Activated naive CD4-positive, alpha-beta T cell treated with anti-CD3 and anti-CD28 coated beads, Interleukin-2, amount 10 ng/mL, durations not matched to agents 7 days and 5 days (primary cell): Measurements from ENCODE around the gene FAM76B.
"Not testable (repeated sequence)": the region's sequence is repeated elsewhere in the genome, so short reads cannot be mapped to it uniquely, and the experiment has no call there.

Source experiments
- CTCF ChIA-PET: fragments of 350-600 bp; sonication (Branson Sonifier 250); formaldehyde crosslinking; loops from one replicate; lab custom pipeline; 2021; ENCODE audit warnings: antibody characterized with exemption; lab: Charles Lee
- DNase-seq: peaks from one replicate; pipeline ENCODE4 v3.0.0-alpha.2; 2020
- H3K27ac Mint-ChIP-seq: one replicate; pipeline ENCODE4 v1.8.0; 2021; ENCODE audit warnings: mild to moderate bottlenecking, moderate library complexity, mixed read lengths
- H3K27me3 Mint-ChIP-seq: one replicate; pipeline ENCODE4 v1.8.0; 2021; ENCODE audit warnings: mild to moderate bottlenecking, mixed read lengths
- H3K36me3 Mint-ChIP-seq: one replicate; pipeline ENCODE4 v1.8.0; 2021; ENCODE audit warnings: mixed read lengths
- H3K4me1 Mint-ChIP-seq: one replicate; pipeline ENCODE4 v1.8.0; 2021; ENCODE audit warnings: mixed read lengths
- H3K4me3 Mint-ChIP-seq: one replicate; pipeline ENCODE4 v1.8.0; 2021; ENCODE audit warnings: mild to moderate bottlenecking, moderate library complexity, mixed read lengths
- H3K9me3 Mint-ChIP-seq: one replicate; pipeline ENCODE4 v1.8.0; 2021; ENCODE audit warnings: mixed read lengths

Gene FAM76B

DNA sequence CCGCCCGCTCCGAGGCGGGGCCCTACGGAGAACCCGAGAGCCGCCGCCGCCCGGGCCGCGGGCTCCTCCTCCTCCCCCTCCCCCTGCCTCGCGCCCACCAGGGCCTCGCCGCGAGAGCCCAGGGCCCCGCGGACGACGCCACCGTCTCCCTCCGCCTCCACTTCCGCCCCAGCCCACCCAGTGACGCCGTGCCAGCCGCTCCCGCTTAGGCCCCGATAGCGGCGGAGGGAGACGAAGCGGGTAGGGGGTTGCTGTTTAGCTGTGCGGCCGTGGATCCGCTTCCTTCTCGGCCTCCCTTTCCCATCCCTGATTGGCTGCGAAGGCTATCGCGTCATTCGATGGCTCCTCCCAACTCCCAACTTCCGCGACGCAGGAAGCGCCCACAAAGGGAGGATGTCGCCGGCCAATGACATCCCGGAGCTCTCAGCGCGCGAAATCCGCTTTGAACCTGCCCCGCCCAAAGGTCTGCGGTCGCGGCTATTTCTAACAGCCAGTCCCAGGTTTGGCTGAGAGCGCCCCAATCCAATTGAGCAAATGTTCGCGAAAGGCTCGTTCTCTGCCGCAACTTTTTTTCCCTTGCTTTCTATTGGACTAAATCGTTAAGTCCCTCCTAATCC, at the start of gene FAM76B:
TSS of gene FAM76B (minus strand) at position 277 of the 617 bp plus-strand sequence. CDS start 304 bp downstream, outside the sequence.
- CTCF ChIA-PET: interaction anchor here (1.1 to 4.9 kb wide), 5 partner anchors 25 to 636 kb away, joined by 3 to 45 read pairs (median 5); partner anchors contain the start of gene MAML2
- Mint-ChIP-seq H3K9me3 (no peaks in the 10 kb centered on the region), H3K27me3 (no peaks in the 10 kb centered on the region), H3K27ac (peak within 1 kb of the TSS; percentile 100), H3K36me3 (peaks cover 50% of the 10 kb centered on the region), H3K4me3 (peak within 1 kb of the TSS; percentile 96), H3K4me1 (peaks cover 62% of the 10 kb centered on the region)
- DNase-seq: peak; percentile 98

DNA sequence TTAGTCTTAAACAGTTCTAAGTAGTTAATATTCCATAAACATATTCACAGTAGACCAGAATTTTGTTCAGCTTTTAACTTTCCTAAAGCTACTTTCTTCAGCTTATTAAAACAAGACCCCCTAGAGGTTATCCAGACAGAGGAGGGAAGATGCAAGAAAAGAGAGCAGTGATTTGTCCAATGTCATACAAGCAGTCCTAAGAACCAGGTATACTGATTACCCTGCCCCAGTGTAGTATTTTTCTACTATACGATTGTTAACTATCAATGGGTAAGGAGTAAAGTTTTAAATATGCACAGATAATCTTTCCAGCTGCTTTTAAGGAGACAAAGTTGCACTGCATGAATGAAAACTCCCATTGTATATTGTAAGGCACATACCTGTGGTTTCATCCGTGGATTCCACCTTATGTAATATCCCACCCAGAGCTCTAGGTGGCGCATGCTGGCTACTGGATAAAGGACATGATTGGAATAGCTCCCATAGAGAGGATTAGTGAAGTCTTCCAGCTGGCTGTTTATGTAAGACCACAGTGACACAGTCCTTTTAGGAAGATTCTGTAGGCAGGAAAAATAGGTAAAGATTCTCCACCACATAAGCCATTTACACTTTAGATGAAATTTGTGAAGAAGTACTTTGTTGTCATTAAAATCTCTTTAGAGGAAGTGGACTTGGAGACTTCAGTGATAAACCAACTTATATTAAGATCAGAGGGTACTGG, 46.3 kb upstream of the FAM76B start:
- Mint-ChIP-seq H3K4me1 (no peaks in the 10 kb centered on the region), H3K27me3 (no peaks in the 10 kb centered on the region), H3K9me3 (no peaks in the 10 kb centered on the region), H3K4me3 (no peak overlapping the region), H3K36me3 (peaks cover 41% of the 10 kb centered on the region), H3K27ac (no peak overlapping the region)
- CTCF ChIA-PET: interaction anchor here (0.7 to 3.4 kb wide), 24 partner anchors 9 to 684 kb away, joined by 3 to 31 read pairs (median 4); partner anchors contain the start of genes CCDC82, CEP57, JRKL and MAML2
- DNase-seq: peak; percentile 68

DNA sequence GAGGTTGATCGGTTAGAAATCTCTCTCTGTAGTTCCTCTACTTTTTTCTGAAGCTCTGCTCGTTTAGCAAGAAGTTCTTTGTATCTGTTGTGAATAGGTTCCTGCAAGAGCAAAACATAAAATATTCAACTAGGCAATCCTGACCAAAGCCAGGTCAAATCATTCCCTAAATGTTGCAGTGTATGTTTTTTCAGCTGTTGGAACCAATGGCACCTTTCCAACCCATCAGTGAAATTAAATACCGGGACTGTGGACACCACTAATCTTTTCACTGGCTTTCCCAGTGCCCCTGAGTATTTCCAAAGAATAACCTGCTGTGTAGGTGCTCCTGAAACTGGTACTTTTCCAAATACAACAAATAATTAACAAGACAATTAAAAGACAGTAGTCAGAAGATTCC, 45.8 kb upstream of the FAM76B start:
- CTCF ChIA-PET: interaction anchor here (1.0 to 3.4 kb wide), 16 partner anchors 8 to 595 kb away, joined by 3 to 31 read pairs (median 6); partner anchors contain the start of genes CCDC82, CEP57, JRKL and MAML2
- Mint-ChIP-seq H3K4me3 (no peak overlapping the region), H3K27ac (no peak overlapping the region), H3K36me3 (peaks cover 44% of the 10 kb centered on the region), H3K4me1 (no peaks in the 10 kb centered on the region), H3K27me3 (no peaks in the 10 kb centered on the region), H3K9me3 (no peaks in the 10 kb centered on the region)
- DNase-seq: no peak

DNA sequence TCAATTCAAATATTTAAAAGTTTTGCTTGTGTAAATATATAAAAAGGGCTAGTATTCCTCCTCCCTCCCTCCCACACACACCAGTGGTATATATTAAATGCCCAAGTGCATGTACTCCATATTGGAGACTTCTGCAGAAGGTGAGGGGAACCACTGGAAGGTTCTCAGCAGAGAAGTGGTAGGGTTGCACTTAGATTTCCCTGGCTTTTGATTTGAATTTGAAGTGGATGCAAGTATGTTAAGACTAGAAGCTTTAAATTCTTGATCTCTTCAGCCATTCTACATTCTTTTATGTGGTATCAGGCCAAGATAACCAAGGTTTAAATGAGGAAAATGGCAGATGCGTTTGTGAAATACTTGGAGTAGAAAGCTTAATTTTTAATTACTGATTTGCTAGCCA, 43.8 kb upstream of the FAM76B start:
- Mint-ChIP-seq H3K36me3 (peaks cover 50% of the 10 kb centered on the region), H3K4me3 (no peak overlapping the region), H3K27me3 (no peaks in the 10 kb centered on the region), H3K27ac (peak overlapping the region; percentile 25), H3K9me3 (no peaks in the 10 kb centered on the region), H3K4me1 (no peaks in the 10 kb centered on the region)
- CTCF ChIA-PET: interaction anchor here (0.9 to 2.3 kb wide), 4 partner anchors 510 to 593 kb away, joined by 3 to 9 read pairs (median 5); partner anchors contain the start of gene MAML2
- DNase-seq: no peak

DNA sequence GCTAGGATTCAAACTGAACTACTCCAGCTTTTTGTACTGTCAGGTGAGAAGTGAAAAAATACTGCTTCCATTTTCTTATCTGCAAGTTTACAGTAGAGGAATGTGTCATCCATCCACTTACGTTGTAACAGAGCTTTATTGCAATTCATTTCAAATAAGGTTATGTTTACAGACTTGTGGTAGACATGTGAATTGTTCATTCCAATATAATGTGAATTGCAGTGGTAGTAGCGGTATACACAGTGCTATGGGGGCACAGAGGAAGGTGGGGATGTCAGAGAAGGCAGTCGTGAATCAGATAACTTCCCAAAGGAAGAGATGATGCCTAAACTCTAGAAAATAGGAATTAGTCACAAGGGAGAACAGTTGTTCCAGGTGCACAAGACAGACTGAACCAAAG, 43.2 kb upstream of the FAM76B start:
- H3K4me3 Mint-ChIP-seq: no peak overlapping the region
- no peaks in the 10 kb centered on the region for H3K4me1 Mint-ChIP-seq
- CTCF ChIA-PET: interaction anchor here (1.3 to 2.3 kb wide), 2 partner anchors 511 to 561 kb away, joined by 3 to 7 read pairs; partner anchors contain the start of gene MAML2
- no peaks in the 10 kb centered on the region for H3K27me3 Mint-ChIP-seq
- H3K27ac Mint-ChIP-seq: peak overlapping the region; percentile 12
- no peaks in the 10 kb centered on the region for H3K9me3 Mint-ChIP-seq
- H3K36me3 Mint-ChIP-seq: peaks cover 50% of the 10 kb centered on the region
- DNase-seq: no peak

DNA sequence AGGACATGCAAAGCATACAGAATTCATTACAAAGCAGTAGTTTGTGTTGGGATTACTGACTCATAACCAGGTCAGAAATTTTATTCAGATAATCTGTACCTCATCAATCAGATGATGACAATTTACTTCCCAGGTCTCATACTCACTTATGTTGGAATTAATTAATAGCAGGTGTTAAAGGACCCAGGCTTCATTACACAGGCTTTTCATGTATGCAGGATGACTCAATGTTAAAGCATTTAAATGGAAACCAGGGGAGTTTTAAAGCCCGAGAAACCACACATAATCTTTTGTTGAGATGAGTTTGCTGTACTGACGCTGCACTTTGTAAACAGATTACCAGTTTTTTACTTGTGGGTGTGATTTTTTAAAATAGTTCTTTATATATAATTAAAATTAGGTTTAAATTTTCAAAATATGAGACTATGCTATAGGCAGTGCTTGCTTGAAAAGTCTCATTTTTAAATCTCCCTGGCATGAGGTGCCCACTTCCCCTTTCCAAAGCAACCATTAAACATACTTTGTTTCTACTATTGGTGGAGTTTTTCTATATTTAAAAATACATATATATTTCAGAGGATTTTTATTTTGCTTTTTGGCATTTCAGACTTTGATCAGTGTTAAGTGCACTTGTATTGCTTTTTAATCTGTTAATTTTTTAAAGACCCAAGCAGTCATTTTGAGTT, 41.8 kb upstream of the FAM76B start:
- CTCF ChIA-PET: no interaction called here
- no peak for DNase-seq
- Mint-ChIP-seq H3K4me3 (no peak overlapping the region), H3K4me1 (no peaks in the 10 kb centered on the region), H3K27me3 (no peaks in the 10 kb centered on the region), H3K36me3 (peaks cover 47% of the 10 kb centered on the region), H3K9me3 (no peaks in the 10 kb centered on the region), H3K27ac (no peak overlapping the region)

DNA sequence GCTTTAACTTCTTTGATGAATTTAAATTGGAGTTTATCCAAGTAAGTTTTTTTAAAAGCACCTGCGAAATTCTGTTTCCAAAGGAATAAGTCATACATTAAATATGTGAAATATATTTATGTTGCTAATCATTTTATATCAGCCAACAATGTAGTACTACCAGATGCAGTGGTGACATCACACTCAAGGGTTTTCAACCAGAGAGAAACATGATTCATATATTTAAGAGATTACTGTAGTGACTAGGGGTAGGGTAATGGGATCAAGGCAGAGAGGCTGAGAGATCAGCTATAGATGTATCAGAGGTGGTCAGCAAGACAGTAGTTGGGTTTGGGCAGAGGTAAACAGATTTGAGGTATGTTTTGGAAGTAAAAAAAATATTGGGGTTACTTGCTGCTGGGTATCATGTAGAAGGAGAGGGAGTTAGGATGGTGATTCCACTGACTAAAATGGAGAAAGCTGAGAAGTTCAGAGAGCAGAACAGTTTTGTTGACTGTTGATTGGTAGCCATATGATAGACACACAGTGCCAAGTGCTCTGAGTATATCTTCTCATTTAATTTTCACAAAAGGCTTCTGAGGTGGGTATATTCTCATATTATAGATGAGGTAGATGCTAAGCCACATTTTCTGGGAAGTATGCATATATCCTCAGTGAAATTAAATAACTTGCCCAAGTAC, 40.1 kb upstream of the FAM76B start:
- CTCF ChIA-PET: interaction anchor here (0.7 to 1.0 kb wide), 2 partner anchors 10 to 595 kb away, joined by 3 read pairs; no protein-coding TSS in a partner anchor

DNA sequence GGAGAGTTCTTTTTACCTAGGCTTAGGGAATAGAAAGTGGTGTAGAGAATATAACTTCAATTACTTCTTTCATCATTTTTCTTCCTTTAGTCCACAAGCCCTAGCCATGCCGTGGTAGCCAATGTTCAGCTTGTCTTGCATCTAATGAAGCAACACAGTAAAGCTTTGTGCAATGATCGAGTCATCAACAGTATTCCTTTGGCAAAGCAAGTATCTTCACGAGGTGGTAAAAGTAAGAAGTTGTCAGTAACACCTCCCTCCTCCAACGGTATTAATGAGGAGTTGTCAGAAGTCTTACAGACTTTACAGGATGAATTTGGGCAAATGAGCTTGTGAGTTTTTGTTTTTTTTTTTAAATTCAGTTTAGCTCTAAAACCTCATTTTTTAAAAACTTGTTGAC, 38.1 kb upstream of the FAM76B start:
- DNase-seq: no peak
- H3K9me3 Mint-ChIP-seq: no peaks in the 10 kb centered on the region
- CTCF ChIA-PET: interaction anchor here (2.0 kb wide), 1 partner anchor 8 kb away, joined by 9 read pairs; no protein-coding TSS in a partner anchor
- H3K27me3 Mint-ChIP-seq: no peaks in the 10 kb centered on the region
- no peaks in the 10 kb centered on the region for H3K4me1 Mint-ChIP-seq
- H3K4me3 Mint-ChIP-seq: no peak overlapping the region
- peaks cover 51% of the 10 kb centered on the region for H3K36me3 Mint-ChIP-seq
- no peak overlapping the region for H3K27ac Mint-ChIP-seq

More for the DNA sequence above, 40.1 kb upstream of the FAM76B start:
- H3K27me3 Mint-ChIP-seq: no peaks in the 10 kb centered on the region
- H3K36me3 Mint-ChIP-seq: peaks cover 53% of the 10 kb centered on the region
- H3K9me3 Mint-ChIP-seq: no peaks in the 10 kb centered on the region
- H3K4me3 Mint-ChIP-seq: no peak overlapping the region
- H3K4me1 Mint-ChIP-seq: no peaks in the 10 kb centered on the region
- no peak overlapping the region for H3K27ac Mint-ChIP-seq
- no peak for DNase-seq

DNA sequence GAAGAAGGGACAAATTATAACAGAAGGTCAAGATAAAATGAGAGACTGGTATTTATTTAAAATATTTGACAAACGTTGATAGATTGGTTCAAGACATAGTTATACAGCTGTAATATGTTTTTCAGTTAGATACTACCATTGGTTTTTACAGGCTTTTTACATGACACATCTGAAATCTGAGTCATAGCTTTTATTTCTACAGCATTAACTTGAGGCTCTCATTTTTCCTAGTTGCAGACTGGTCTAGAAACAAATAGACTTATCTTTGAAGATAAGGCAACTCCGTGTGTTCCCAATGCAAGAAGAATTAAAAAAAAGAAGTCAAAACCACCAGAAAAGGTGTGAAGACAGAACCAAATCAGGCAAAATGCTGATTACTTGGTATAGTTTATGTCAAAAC, 32.1 kb upstream of the FAM76B start:
- CTCF ChIA-PET: no interaction called here
- H3K27me3 Mint-ChIP-seq: no peaks in the 10 kb centered on the region
- DNase-seq: no peak
- H3K9me3 Mint-ChIP-seq: no peaks in the 10 kb centered on the region
- H3K36me3 Mint-ChIP-seq: peaks cover 58% of the 10 kb centered on the region
- H3K4me3 Mint-ChIP-seq: no peak overlapping the region
- H3K4me1 Mint-ChIP-seq: no peaks in the 10 kb centered on the region
- peak overlapping the region; percentile 58 for H3K27ac Mint-ChIP-seq

DNA sequence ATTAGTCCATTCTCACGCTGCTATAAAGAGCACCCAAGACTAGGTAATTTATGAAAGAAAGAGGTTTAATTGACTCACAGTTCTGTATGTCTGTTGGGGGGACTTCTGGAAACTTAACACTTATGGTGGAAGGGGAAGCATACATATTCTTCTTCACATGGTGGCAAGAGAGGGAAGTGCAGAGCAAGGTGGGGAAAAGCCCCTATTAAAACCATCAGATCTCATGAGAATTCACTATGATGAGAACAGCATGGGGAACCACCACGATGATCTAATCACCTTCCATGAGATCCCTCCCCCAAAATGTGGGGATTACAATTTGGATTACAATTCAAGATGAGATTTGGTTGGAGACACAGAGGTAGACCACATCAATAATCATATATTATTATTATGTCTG, 26.5 kb upstream of the FAM76B start:
- CTCF ChIA-PET: no interaction called here
- DNase-seq: no peak
- no peaks in the 10 kb centered on the region for H3K9me3 Mint-ChIP-seq
- H3K4me1 Mint-ChIP-seq: no peaks in the 10 kb centered on the region
- H3K36me3 Mint-ChIP-seq: peaks cover 37% of the 10 kb centered on the region
- no peak overlapping the region for H3K27ac Mint-ChIP-seq
- H3K4me3 Mint-ChIP-seq: no peak overlapping the region
- H3K27me3 Mint-ChIP-seq: no peaks in the 10 kb centered on the region

DNA sequence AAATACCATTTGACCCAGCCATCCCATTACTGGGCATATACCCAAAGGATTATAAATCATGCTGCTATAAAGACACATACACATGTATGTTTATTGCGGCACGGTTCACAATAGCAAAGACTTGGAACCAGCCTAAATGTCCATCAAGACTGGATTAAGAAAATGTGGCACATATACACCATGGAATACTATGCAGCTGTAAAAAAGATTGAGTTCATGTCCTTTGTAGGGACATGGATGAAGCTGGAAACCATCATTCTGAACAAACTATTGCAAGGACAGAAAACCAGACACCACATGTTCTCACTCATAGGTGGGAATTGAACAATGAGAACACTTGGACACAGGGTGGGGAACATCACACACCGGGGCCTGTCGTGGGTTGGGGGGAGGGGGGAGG, 21.5 kb upstream of the FAM76B start:
- H3K4me3 Mint-ChIP-seq: not testable (repeated sequence)

DNA sequence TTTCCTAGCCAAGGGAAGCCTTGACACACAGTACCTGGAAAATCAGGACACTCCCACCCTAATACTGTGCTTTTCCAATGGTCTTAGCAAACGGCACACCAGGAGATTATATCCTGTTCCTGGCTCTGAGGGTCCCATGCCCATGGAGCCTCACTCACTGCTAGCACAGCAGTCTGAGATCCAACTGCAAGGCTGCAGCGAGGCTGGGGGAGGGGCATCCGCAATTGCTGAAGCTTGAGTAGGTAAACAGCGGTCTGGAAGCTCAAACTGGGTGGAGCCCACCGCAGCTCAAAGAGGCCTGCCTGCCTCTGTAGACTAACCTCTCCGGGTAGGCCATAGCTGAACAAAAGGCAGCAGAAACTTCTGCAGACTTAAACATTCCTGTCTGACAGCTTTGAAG, 16.9 kb upstream of the FAM76B start:
- not testable (repeated sequence) for H3K27me3 Mint-ChIP-seq

More for the DNA sequence above, 21.5 kb upstream of the FAM76B start:
- CTCF ChIA-PET, H3K27me3 Mint-ChIP-seq, DNase-seq, H3K4me1 Mint-ChIP-seq, H3K27ac Mint-ChIP-seq: not testable (repeated sequence)
- H3K36me3 Mint-ChIP-seq: peaks cover 46% of the 10 kb centered on the region
- H3K9me3 Mint-ChIP-seq: peaks cover 15% of the 10 kb centered on the region

DNA sequence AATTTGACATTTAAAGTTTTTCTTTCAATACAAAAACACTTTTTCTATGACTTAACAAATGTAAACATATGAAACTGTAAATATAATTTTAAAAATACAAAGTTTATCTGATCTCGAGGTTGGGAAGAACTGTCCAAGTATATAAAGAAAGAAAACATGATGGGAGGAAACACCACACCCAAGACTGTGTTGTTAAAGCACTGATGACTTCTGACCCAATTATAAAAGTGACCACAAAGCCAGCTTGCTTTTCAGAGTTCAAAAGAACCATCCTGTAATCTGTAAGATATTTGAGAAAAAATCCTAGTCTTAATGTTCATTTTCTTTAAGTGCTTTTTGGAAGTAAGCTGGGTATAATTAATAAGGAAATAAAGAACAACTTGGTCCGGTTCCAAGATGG, 16.3 kb upstream of the FAM76B start:
- CTCF ChIA-PET: no interaction called here
- H3K27me3 Mint-ChIP-seq: no peaks in the 10 kb centered on the region
- no peak for DNase-seq
- H3K36me3 Mint-ChIP-seq: peaks cover 54% of the 10 kb centered on the region
- no peak overlapping the region for H3K4me3 Mint-ChIP-seq
- peaks cover 2% of the 10 kb centered on the region for H3K4me1 Mint-ChIP-seq
- H3K9me3 Mint-ChIP-seq: peaks cover 15% of the 10 kb centered on the region
- H3K27ac Mint-ChIP-seq: no peak overlapping the region

More for the DNA sequence above, 16.9 kb upstream of the FAM76B start:
- peaks cover 15% of the 10 kb centered on the region for H3K9me3 Mint-ChIP-seq
- peaks cover 53% of the 10 kb centered on the region for H3K36me3 Mint-ChIP-seq
- CTCF ChIA-PET, H3K27ac Mint-ChIP-seq, DNase-seq, H3K4me3 Mint-ChIP-seq, H3K4me1 Mint-ChIP-seq: not testable (repeated sequence)
